GM23338 (cell line): ENCODE measurements around the gene MEF2D. TPM values are rescaled to one million over a fixed set of nuclear protein-coding genes. Genes with fewer than 3 reads are reported as not detected.

ENCODE experiments used
- ATAC-seq: fragments of 200-7000 bp; cut with Tn5 transposase; 3 replicates; pipeline ENCODE4 v1.9.1; 2020
- DNase-seq: peaks from one replicate; pipeline ENCODE4 v3.0.0-alpha.2; 2015; ENCODE audit warnings: low spot score
- H2AFZ ChIP-seq: fragments of 200-600 bp; sonication (generic); 2 replicates; pipeline ENCODE4 v1.8.0; 2016; ENCODE audit warnings: antibody characterized with exemption, mild to moderate bottlenecking, moderate library complexity
- H3F3A ChIP-seq: fragments of 200-600 bp; sonication (generic); replicated peaks from 2 replicates; pipeline ENCODE4 v1.8.0; 2017; ENCODE audit warnings: antibody characterized with exemption, mixed run types, low read depth
- H3K27ac ChIP-seq: fragments of 200-600 bp; sonication (generic); 2 replicates; pipeline ENCODE4 v1.6.1; 2016; ENCODE audit warnings: low read depth
- H3K27me3 ChIP-seq: fragments of 200-600 bp; sonication (generic); 2 replicates; pipeline ENCODE4 v1.8.0; 2016; ENCODE audit warnings: mild to moderate bottlenecking, mixed run types, moderate library complexity; ENCODE audit not compliant: insufficient read depth
- H3K36me3 ChIP-seq: fragments of 200-600 bp; sonication (generic); 2 replicates; pipeline ENCODE4 v1.8.0; 2016; ENCODE audit warnings: mild to moderate bottlenecking; ENCODE audit not compliant: insufficient read depth
- H3K4me1 ChIP-seq: fragments of 200-600 bp; sonication (generic); 2 replicates; pipeline ENCODE4 v1.8.0; 2016; ENCODE audit warnings: mild to moderate bottlenecking, moderate library complexity; ENCODE audit not compliant: insufficient read depth
- H3K4me2 ChIP-seq: fragments of 200-600 bp; sonication (generic); 2 replicates; pipeline ENCODE4 v1.7.1; 2017; ENCODE audit warnings: mixed run types
- H3K4me3 ChIP-seq: fragments of 200-600 bp; sonication (generic); 2 replicates; pipeline ENCODE4 v1.6.1; 2016; ENCODE audit warnings: mixed run types
- H3K79me2 ChIP-seq: fragments of 200-600 bp; sonication (generic); replicated peaks from 2 replicates; pipeline ENCODE4 v1.8.0; 2017; ENCODE audit warnings: mild to moderate bottlenecking; ENCODE audit not compliant: insufficient read depth
- H3K9me2 ChIP-seq: fragments of 200-600 bp; sonication (generic); 2 replicates; pipeline ENCODE4 v1.8.0; 2017; ENCODE audit not compliant: insufficient read depth
- H4K20me1 ChIP-seq: fragments of 200-600 bp; sonication (generic); replicated peaks from 2 replicates; pipeline ENCODE4 v1.8.0; 2017; ENCODE audit warnings: mild to moderate bottlenecking; ENCODE audit not compliant: insufficient read depth
- H3K27ac Mint-ChIP-seq: 2 replicates; pipeline ENCODE4 v1.8.0; 2020; ENCODE audit warnings: inconsistent platforms, mild to moderate bottlenecking, moderate library complexity, mixed read lengths
- H3K27me3 Mint-ChIP-seq: 3 replicates; pipeline ENCODE4 v1.8.0; 2022; ENCODE audit warnings: low read depth, mild to moderate bottlenecking, moderate library complexity, mixed read lengths, inconsistent platforms; ENCODE audit not compliant: insufficient read depth, poor library complexity
- H3K36me3 Mint-ChIP-seq: 3 replicates; pipeline ENCODE4 v1.8.0; 2021; ENCODE audit warnings: low read depth, mild to moderate bottlenecking, inconsistent platforms, moderate library complexity, mixed read lengths
- H3K4me1 Mint-ChIP-seq: 3 replicates; pipeline ENCODE4 v1.8.0; 2020; ENCODE audit warnings: mild to moderate bottlenecking, inconsistent platforms, mixed read lengths
- H3K4me3 Mint-ChIP-seq: 3 replicates; pipeline ENCODE4 v1.8.0; 2021; ENCODE audit warnings: moderate library complexity, mild to moderate bottlenecking, inconsistent platforms, mixed read lengths
- H3K9me3 Mint-ChIP-seq: 3 replicates; pipeline ENCODE4 v1.8.0; 2020; ENCODE audit warnings: moderate library complexity, mild to moderate bottlenecking, inconsistent platforms, mixed read lengths
- CREB1 ChIP-seq: fragments of 250-450 bp; sonication (Bioruptor Pico); IDR thresholded peaks from 2 replicates; pipeline ENCODE4 v1.5.0; 2020; ENCODE audit warnings: low read depth, mild to moderate bottlenecking, moderate library complexity
- EZH2 ChIP-seq: fragments of 200-600 bp; sonication (generic); IDR thresholded peaks from one replicate; pipeline ENCODE4 v1.8.0; 2017; ENCODE audit warnings: antibody characterized with exemption, mild to moderate bottlenecking, low read depth; ENCODE audit not compliant: unreplicated experiment
- EZH2phosphoT487 ChIP-seq: fragments of 200-600 bp; sonication (generic); IDR thresholded peaks from one replicate; pipeline ENCODE4 v1.8.1; 2018; ENCODE audit warnings: antibody characterized with exemption; ENCODE audit not compliant: unreplicated experiment
- NANOG ChIP-seq: IDR thresholded peaks from 2 replicates; pipeline ENCODE4 v1.6.1; 2016; ENCODE audit warnings: antibody characterized with exemption, borderline replicate concordance
- POLR2AphosphoS5 ChIP-seq: IDR thresholded peaks from 2 replicates; pipeline ENCODE4 v1.6.1; 2016; ENCODE audit warnings: antibody characterized with exemption, low read depth
- STAT1 ChIP-seq: IDR thresholded peaks from one replicate; pipeline ENCODE4 v1.6.1; 2016; ENCODE audit warnings: antibody characterized with exemption; ENCODE audit not compliant: unreplicated experiment
- ZNF114 ChIP-seq: fragments of 250-450 bp; sonication (Bioruptor Pico); IDR thresholded peaks from 2 replicates; pipeline ENCODE4 v1.5.0; 2020; ENCODE audit warnings: mild to moderate bottlenecking, moderate library complexity
- ZNF331 ChIP-seq: fragments of 250-450 bp; sonication (Bioruptor Pico); IDR thresholded peaks from 2 replicates; pipeline ENCODE4 v1.5.0; 2020; ENCODE audit warnings: low read depth, mild to moderate bottlenecking, moderate library complexity
- polyA plus RNA-seq: library from polyadenylated mRNA; unstranded; fragments of >200 nt; fragmentation: Nextera tagmentation; extraction: Ambion mirVana; gene quantifications from 2 replicates; pipeline ENCODE4 v1.2.1, GENCODE V29; 2016
- total RNA-seq: library from RNA; depleted of rRNA; stranded (reverse); fragments of >200 nt; shearing (Covaris generic); gene quantifications from 2 replicates; pipeline ENCODE4 v1.2.3, GENCODE V29; 2014
- TF ChIP-seq, protein P1 (sequence below): IDR thresholded peaks from 2 replicates; pipeline ENCODE4 v1.6.1; 2016; ENCODE audit warnings: antibody characterized with exemption
- TF ChIP-seq, protein P2 (sequence below), 2 experiments: fragments of 200-600 bp in 1 of 2; sonication (generic) in 1 of 2; conservative IDR thresholded peaks; 2 replicates each; pipeline versions ENCODE4 v1.5.1 to v1.6.1; 2016 to 2017; ENCODE audit warnings: antibody characterized with exemption in 2 of 2, low read depth in 2 of 2, mild to moderate bottlenecking in 2 of 2, moderate library complexity in 1 of 2

Gene MEF2D
- total and polyA plus RNA-seq, 2 experiments from 2014 or later = 10.6 to 15.5 TPM

DNA sequence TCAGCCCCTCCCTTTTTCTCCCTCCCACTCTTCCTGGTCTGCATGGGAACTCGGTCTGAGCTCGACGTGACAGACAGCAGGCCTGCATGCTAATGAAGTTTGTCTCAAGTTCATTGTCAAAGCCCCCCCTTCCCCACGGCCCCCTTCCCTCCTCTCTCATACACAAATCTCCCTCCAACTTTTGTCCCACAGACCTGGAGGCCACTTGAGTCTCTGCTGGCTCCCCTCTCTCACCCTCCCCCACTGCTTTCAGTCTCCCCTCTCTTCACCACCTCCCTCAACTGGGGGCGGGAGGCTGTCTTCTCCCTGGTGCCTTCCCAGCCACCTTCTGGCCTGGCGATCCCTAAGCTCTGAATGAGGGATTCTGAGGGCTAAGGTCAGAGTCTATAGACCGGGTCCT lies 70.3 kb downstream of the MEF2D start (continued):
- TF ChIP-seq POLR2AphosphoS5 (no peak), CREB1 (CRISPR knock-in tag) (no peak), EZH2phosphoT487 (no peak), ZNF331 (CRISPR knock-in tag) (no peak), EZH2 (no peak)
- TF ChIP-seq, protein P1, sequence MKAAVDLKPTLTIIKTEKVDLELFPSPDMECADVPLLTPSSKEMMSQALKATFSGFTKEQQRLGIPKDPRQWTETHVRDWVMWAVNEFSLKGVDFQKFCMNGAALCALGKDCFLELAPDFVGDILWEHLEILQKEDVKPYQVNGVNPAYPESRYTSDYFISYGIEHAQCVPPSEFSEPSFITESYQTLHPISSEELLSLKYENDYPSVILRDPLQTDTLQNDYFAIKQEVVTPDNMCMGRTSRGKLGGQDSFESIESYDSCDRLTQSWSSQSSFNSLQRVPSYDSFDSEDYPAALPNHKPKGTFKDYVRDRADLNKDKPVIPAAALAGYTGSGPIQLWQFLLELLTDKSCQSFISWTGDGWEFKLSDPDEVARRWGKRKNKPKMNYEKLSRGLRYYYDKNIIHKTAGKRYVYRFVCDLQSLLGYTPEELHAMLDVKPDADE = no peak
- TF ChIP-seq, protein P2, sequence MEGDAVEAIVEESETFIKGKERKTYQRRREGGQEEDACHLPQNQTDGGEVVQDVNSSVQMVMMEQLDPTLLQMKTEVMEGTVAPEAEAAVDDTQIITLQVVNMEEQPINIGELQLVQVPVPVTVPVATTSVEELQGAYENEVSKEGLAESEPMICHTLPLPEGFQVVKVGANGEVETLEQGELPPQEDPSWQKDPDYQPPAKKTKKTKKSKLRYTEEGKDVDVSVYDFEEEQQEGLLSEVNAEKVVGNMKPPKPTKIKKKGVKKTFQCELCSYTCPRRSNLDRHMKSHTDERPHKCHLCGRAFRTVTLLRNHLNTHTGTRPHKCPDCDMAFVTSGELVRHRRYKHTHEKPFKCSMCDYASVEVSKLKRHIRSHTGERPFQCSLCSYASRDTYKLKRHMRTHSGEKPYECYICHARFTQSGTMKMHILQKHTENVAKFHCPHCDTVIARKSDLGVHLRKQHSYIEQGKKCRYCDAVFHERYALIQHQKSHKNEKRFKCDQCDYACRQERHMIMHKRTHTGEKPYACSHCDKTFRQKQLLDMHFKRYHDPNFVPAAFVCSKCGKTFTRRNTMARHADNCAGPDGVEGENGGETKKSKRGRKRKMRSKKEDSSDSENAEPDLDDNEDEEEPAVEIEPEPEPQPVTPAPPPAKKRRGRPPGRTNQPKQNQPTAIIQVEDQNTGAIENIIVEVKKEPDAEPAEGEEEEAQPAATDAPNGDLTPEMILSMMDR (conservative IDR thresholded peaks at IDR 0.05; ENCODE audit: low read depth in 2 of 2) = no peak

DNA sequence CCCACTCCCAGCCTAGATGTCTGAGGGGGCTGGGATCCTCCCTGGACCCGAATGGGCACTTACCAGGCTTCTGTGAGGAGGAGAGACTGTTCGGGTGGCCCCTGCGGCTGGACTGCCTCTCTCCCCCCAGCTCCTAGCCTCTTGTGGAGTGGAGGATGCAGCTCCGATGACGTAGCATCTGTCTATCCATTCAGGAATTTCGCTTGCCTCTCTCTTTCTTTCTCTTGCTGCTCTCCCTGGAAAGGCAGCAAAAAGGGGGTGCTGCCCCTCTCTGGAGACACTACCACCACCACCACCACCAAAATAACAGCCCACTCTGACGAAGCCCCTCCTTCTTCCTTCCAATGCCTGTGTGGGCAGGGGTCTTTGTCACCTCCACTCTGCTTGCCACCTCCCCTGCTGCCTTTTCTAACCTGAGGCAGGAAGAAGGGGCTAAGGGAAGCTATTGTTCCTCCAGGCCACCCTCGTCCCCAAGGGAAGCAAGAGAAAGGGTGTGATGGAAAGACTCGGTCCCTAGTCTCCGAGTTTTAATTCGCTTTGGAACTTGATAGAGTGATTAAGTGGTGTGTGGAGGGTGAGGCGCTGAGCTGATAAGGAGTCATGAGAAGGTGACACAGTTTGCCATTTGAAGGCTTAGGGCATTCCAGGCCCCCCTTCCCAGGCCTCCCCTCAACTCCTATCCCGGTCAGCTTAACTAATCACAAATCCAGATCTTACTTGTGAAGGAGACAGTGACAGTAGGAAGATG lies 71.1 kb downstream of the MEF2D start:
- DNase-seq = peak; percentile 66
- Mint-ChIP-seq H3K27me3 (peaks cover 89% of the 10 kb centered on the region), H3K4me1 (peaks cover 45% of the 10 kb centered on the region), H3K4me3 (peak overlapping the region; percentile 60), H3K9me3 (no peaks in the 10 kb centered on the region), H3K27ac (no peak overlapping the region), H3K36me3 (no peaks in the 10 kb centered on the region)
- Histone ChIP-seq H4K20me1 (peaks cover 22% of the 10 kb centered on the region), H3K27me3 (peaks cover 100% of the 10 kb centered on the region), H3K27ac (no peak overlapping the region), H3K9me2 (no peaks in the 10 kb centered on the region), H3K36me3 (no peaks in the 10 kb centered on the region; the same call in 1 of the 2 replicates), H3K4me2 (peak overlapping the region; percentile 72), H3K4me3 (peak overlapping the region; percentile 48), H3K79me2 (no peaks in the 10 kb centered on the region), H3K4me1 (peaks cover 50% of the 10 kb centered on the region), H2AFZ (peak overlapping the region; percentile 20), H3F3A (peaks cover 31% of the 10 kb centered on the region)
- ATAC-seq = peak; percentile 12
- TF ChIP-seq EZH2phosphoT487 (no peak), ZNF331 (CRISPR knock-in tag) (no peak), NANOG (no peak), ZNF114 (CRISPR knock-in tag) (no peak), CREB1 (CRISPR knock-in tag) (peak; percentile 71), POLR2AphosphoS5 (no peak), EZH2 (peak; percentile 77), STAT1 (no peak)
- TF ChIP-seq, protein P1 = no peak
- TF ChIP-seq, protein P2 (conservative IDR thresholded peaks at IDR 0.05; ENCODE audit: low read depth in 2 of 2) = no peak
